VCaP (cell line): Measurements from ENCODE around the gene KCNT2.

Source experiments
- H3K27ac ChIP-seq: fragments of 450-650 bp; 2 replicates; pipeline ENCODE4 v1.5.1; 2017
- CTCF ChIP-seq: fragments of 450-650 bp; conservative IDR thresholded peaks from 2 replicates; pipeline ENCODE4 v1.5.1; 2017; ENCODE audit warnings: mild to moderate bottlenecking, moderate library complexity

KCNT2 gene

GRCh38 chr1:196401452-196401833 lies 206.8 kb downstream of the KCNT2 start:
- TF ChIP-seq CTCF, result no peak
- no peak overlapping the region for H3K27ac ChIP-seq

- no peak for TF ChIP-seq CTCF
- H3K27ac ChIP-seq, result no peak overlapping the region
Observed at GRCh38 chr1:196400478-196401451, 207.5 kb downstream of the KCNT2 start.

- no peak overlapping the region for H3K27ac ChIP-seq
- TF ChIP-seq CTCF, result no peak
Observed at GRCh38 chr1:196399713-196400112, 208.5 kb downstream of the KCNT2 start.

- no peak overlapping the region for H3K27ac ChIP-seq
- TF ChIP-seq CTCF, result no peak
Observed at GRCh38 chr1:196393742-196394141, 214.5 kb downstream of the KCNT2 start.

GRCh38 chr1:196393282-196393681 lies 215.0 kb downstream of the KCNT2 start:
- no peak overlapping the region for H3K27ac ChIP-seq
- no peak for TF ChIP-seq CTCF

- TF ChIP-seq CTCF, result no peak
- H3K27ac ChIP-seq, result no peak overlapping the region
Observed at GRCh38 chr1:196387766-196388165, 220.5 kb downstream of the KCNT2 start.

GRCh38 chr1:196385109-196385508 lies 223.1 kb downstream of the KCNT2 start:
- TF ChIP-seq CTCF, result no peak
- no peak overlapping the region for H3K27ac ChIP-seq
